HL-60/S4 (cell line): ENCODE results near the gene PCNX1.

Experiments
- in situ Hi-C: fragments of 300-500 bp; cut with MboI; formaldehyde crosslinking; loops from 2 replicates; pipeline ENCODE4 v1.14.3; 2022; ENCODE audit warnings: low sequenced_read_pairs

PCNX1 gene

GRCh38 chr14:70887737-70888499 lies 19.3 kb upstream of the PCNX1 start:
- in situ Hi-C loops = no loop called here

- in situ Hi-C loops = no loop called here
These were observed 18.5 kb upstream of the PCNX1 start for GRCh38 chr14:70888681-70889175.

GRCh38 chr14:70889555-70889954 lies 17.7 kb upstream of the PCNX1 start:
- in situ Hi-C loops = no loop called here

- in situ Hi-C loops = no loop called here
These were observed 16.2 kb upstream of the PCNX1 start for GRCh38 chr14:70890826-70891659.

- in situ Hi-C loops = no loop called here
These were observed 15.5 kb upstream of the PCNX1 start for GRCh38 chr14:70891737-70892136.

GRCh38 chr14:70893062-70893845 lies 14.0 kb upstream of the PCNX1 start:
- in situ Hi-C loops = no loop called here

- in situ Hi-C loops = no loop called here
These were observed 13.4 kb upstream of the PCNX1 start for GRCh38 chr14:70893858-70894291.

- in situ Hi-C loops = no loop called here
These were observed 12.4 kb upstream of the PCNX1 start for GRCh38 chr14:70894868-70895267.

- in situ Hi-C loops = no loop called here
These were observed 10.9 kb upstream of the PCNX1 start for GRCh38 chr14:70896317-70896716.

- in situ Hi-C loops = no loop called here
These were observed 10.3 kb upstream of the PCNX1 start for GRCh38 chr14:70896981-70897380.

GRCh38 chr14:70897464-70897863 lies 9.8 kb upstream of the PCNX1 start:
- in situ Hi-C loops = no loop called here

- in situ Hi-C loops = no loop called here
These were observed 9.0 kb upstream of the PCNX1 start for GRCh38 chr14:70898111-70898745.

- in situ Hi-C loops = no loop called here
These were observed 6.0 kb upstream of the PCNX1 start for GRCh38 chr14:70901269-70901668.

- in situ Hi-C loops = no loop called here
These were observed 5.1 kb upstream of the PCNX1 start for GRCh38 chr14:70902184-70902583.

- in situ Hi-C loops = no loop called here
These were observed 2.9 kb upstream of the PCNX1 start for GRCh38 chr14:70904373-70904772.

- in situ Hi-C loops = no loop called here
These were observed 2.0 kb upstream of the PCNX1 start for GRCh38 chr14:70905301-70905700.

GRCh38 chr14:70906793-70907175 lies 475 bp upstream of the PCNX1 start:
- in situ Hi-C loops = no loop called here

GRCh38 chr14:70907996-70908934 lies 1.0 kb downstream of the PCNX1 start:
- in situ Hi-C loops = no loop called here

GRCh38 chr14:70908935-70909641 lies 1.8 kb downstream of the PCNX1 start:
- in situ Hi-C loops = no loop called here
